H9 (cell line): Measurements from ENCODE around the gene TBC1D17. TPM values are rescaled to one million over a fixed set of nuclear protein-coding genes. Genes with fewer than 3 reads are reported as not detected.
A peak's percentile ranks its signal among the peaks of the same experiment; 100 is the strongest.

Experiments used
- DNase-seq: peaks from one replicate; pipeline ENCODE4 v3.0.0-alpha.2; 2017
- H2AFZ ChIP-seq: one replicate; pipeline ENCODE4 v1.6.1; 2013; ENCODE audit warnings: mild to moderate bottlenecking, low read length, control low read depth, moderate library complexity
- H2AK5ac ChIP-seq: 2 replicates; pipeline ENCODE4 v1.6.1; 2013; ENCODE audit warnings: low read length, control low read depth, mixed read lengths; ENCODE audit not compliant: insufficient read length
- H2BK120ac ChIP-seq: one replicate; pipeline ENCODE4 v1.6.1; 2013; ENCODE audit warnings: low read depth, mild to moderate bottlenecking, low read length, control low read depth, inconsistent platforms; ENCODE audit not compliant: poor library complexity, severe bottlenecking
- H2BK12ac ChIP-seq: 2 replicates; pipeline ENCODE4 v1.6.1; 2013; ENCODE audit warnings: low read length, control low read depth, mixed read lengths, low read depth; ENCODE audit not compliant: insufficient read length
- H2BK15ac ChIP-seq: 2 replicates; pipeline ENCODE4 v1.6.1; 2013; ENCODE audit warnings: low read depth, low read length, control low read depth
- H2BK20ac ChIP-seq: one replicate; pipeline ENCODE4 v1.6.1; 2013; ENCODE audit warnings: low read depth, mild to moderate bottlenecking, low read length, control low read depth, inconsistent platforms; ENCODE audit not compliant: poor library complexity, severe bottlenecking
- H2BK5ac ChIP-seq: 2 replicates; pipeline ENCODE4 v1.6.1; 2013; ENCODE audit warnings: low read length, control low read depth, mixed read lengths; ENCODE audit not compliant: insufficient read length
- H3K14ac ChIP-seq: 2 replicates; pipeline ENCODE4 v1.6.1; 2013; ENCODE audit warnings: low read length, control low read depth; ENCODE audit not compliant: insufficient read depth
- H3K18ac ChIP-seq: 2 replicates; pipeline ENCODE4 v1.6.1; 2013; ENCODE audit warnings: low read depth, mild to moderate bottlenecking, mixed read lengths, low read length, control low read depth; ENCODE audit not compliant: insufficient read length
- H3K23ac ChIP-seq: 2 replicates; pipeline ENCODE4 v1.6.1; 2013; ENCODE audit warnings: low read length, control low read depth, mixed read lengths, low read depth; ENCODE audit not compliant: insufficient read length
- H3K23me2 ChIP-seq: 2 replicates; pipeline ENCODE4 v1.6.1; 2013; ENCODE audit warnings: low read depth, mild to moderate bottlenecking, mixed read lengths, low read length, control low read depth; ENCODE audit not compliant: insufficient read length, poor library complexity, severe bottlenecking
- H3K27ac ChIP-seq: 2 replicates; pipeline ENCODE4 v1.5.1; 2013; ENCODE audit warnings: low read length, control low read depth, mixed read lengths, low read depth; ENCODE audit not compliant: insufficient read length
- H3K27me3 ChIP-seq: 2 replicates; pipeline ENCODE4 v1.6.1; 2013; ENCODE audit warnings: low read length, control low read depth, inconsistent platforms; ENCODE audit not compliant: insufficient read depth
- H3K4ac ChIP-seq: 2 replicates; pipeline ENCODE4 v1.6.1; 2013; ENCODE audit warnings: low read depth, mild to moderate bottlenecking, control low read depth, inconsistent platforms, low read length, moderate library complexity
- H3K4me1 ChIP-seq: 2 replicates; pipeline ENCODE4 v1.6.1; 2013; ENCODE audit warnings: low read length, control low read depth, inconsistent platforms; ENCODE audit not compliant: insufficient read depth
- H3K4me2 ChIP-seq: 2 replicates; pipeline ENCODE4 v1.6.1; 2013; ENCODE audit warnings: low read length, control low read depth, mixed read lengths; ENCODE audit not compliant: insufficient read length, insufficient read depth
- H3K56ac ChIP-seq: 2 replicates; pipeline ENCODE4 v1.6.1; 2013; ENCODE audit warnings: low read depth, mild to moderate bottlenecking, mixed read lengths, low read length, control low read depth; ENCODE audit not compliant: insufficient read length
- H3K79me1 ChIP-seq: 2 replicates; pipeline ENCODE4 v1.6.1; 2013; ENCODE audit warnings: low read depth, mild to moderate bottlenecking, moderate library complexity, low read length, control low read depth, inconsistent platforms; ENCODE audit not compliant: insufficient read depth, poor library complexity, severe bottlenecking
- H3K79me2 ChIP-seq: 2 replicates; pipeline ENCODE4 v1.6.1; 2013; ENCODE audit warnings: low read length, control low read depth, inconsistent platforms; ENCODE audit not compliant: insufficient read depth
- H3K9ac ChIP-seq: 2 replicates; pipeline ENCODE4 v1.6.1; 2013; ENCODE audit warnings: low read length, control low read depth, mixed read lengths; ENCODE audit not compliant: insufficient read length; ENCODE audit errors: extremely low read depth
- H3K9me3 ChIP-seq: one replicate; pipeline ENCODE4 v1.6.1; 2013; ENCODE audit warnings: low read depth, low read length, inconsistent platforms; ENCODE audit not compliant: control insufficient read depth
- H3T11ph ChIP-seq: one replicate; pipeline ENCODE4 v1.6.1; 2013; ENCODE audit warnings: mild to moderate bottlenecking, low read length, control low read depth, inconsistent platforms
- H4K20me1 ChIP-seq: one replicate; pipeline ENCODE4 v1.6.1; 2013; ENCODE audit not compliant: control insufficient read depth, insufficient read length, insufficient read depth
- H4K5ac ChIP-seq: 2 replicates; pipeline ENCODE4 v1.6.1; 2013; ENCODE audit warnings: low read depth, mild to moderate bottlenecking, mixed read lengths, low read length, control low read depth; ENCODE audit not compliant: insufficient read length
- H4K8ac ChIP-seq: replicated peaks from 2 replicates; pipeline ENCODE4 v1.6.1; 2013; ENCODE audit warnings: low read length, control low read depth, mixed read lengths, low read depth; ENCODE audit not compliant: insufficient read length
- H4K91ac ChIP-seq: 2 replicates; pipeline ENCODE4 v1.6.1; 2013; ENCODE audit warnings: low read depth, mild to moderate bottlenecking, moderate library complexity, mixed read lengths, low read length, control low read depth; ENCODE audit not compliant: insufficient read length
- H3K27ac Mint-ChIP-seq, 3 experiments: 2 replicates in 2 of 3; 3 replicates in 1 of 3; pipeline ENCODE4 v1.8.0; 2020 to 2021; ENCODE audit warnings: mixed read lengths in 3 of 3, mild to moderate bottlenecking in 1 of 3, moderate library complexity in 1 of 3
- H3K27me3 Mint-ChIP-seq: 2 replicates; pipeline ENCODE4 v1.8.0; 2021; ENCODE audit warnings: low read depth, mild to moderate bottlenecking, moderate library complexity, mixed read lengths
- H3K36me3 Mint-ChIP-seq, 3 experiments: 2 replicates in 2 of 3; 3 replicates in 1 of 3; pipeline ENCODE4 v1.8.0; 2020 to 2021; ENCODE audit warnings: low read depth in 3 of 3, mixed read lengths in 3 of 3; ENCODE audit not compliant: insufficient read depth in 1 of 3
- H3K4me1 Mint-ChIP-seq, 2 experiments: 2 replicates each; pipeline ENCODE4 v1.8.0; 2020; ENCODE audit warnings: mixed read lengths in 2 of 2
- H3K4me3 Mint-ChIP-seq, 2 experiments: 2 replicates in 1 of 2; 3 replicates in 1 of 2; pipeline ENCODE4 v1.8.0; 2020 to 2021; ENCODE audit warnings: mild to moderate bottlenecking in 2 of 2, mixed read lengths in 2 of 2, moderate library complexity in 1 of 2
- H3K9me3 Mint-ChIP-seq, 2 experiments: 2 replicates in 1 of 2; 3 replicates in 1 of 2; pipeline ENCODE4 v1.8.0; 2020; ENCODE audit warnings: mild to moderate bottlenecking in 2 of 2, mixed read lengths in 2 of 2, moderate library complexity in 1 of 2
- WGBS: extraction: QIAGEN DNeasy Blood & Tissue Kit; methylation state at CpG from one replicate; pipeline ENCODE4 v1.1.7; 2013; ENCODE audit warnings: missing lambda C conversion rate, low lambda C conversion rate, mixed read lengths; ENCODE audit not compliant: insufficient read length; ENCODE audit errors: extremely low coverage; 5-methylcytosine and 5-hydroxymethylcytosine counted together
- long read RNA-seq: library from polyadenylated mRNA; unstranded; transcript quantifications from one replicate; pipeline ENCODE4 v2.0.0, GENCODE V29; 2020
- total RNA-seq: library from RNA; stranded (reverse); gene quantifications from 2 replicates; pipeline ENCODE4 v1.2.1, GENCODE V29; 2021
- TF ChIP-seq, protein P1 (sequence below): fragments of 200-600 bp; sonication (generic); conservative IDR thresholded peaks from 3 replicates; pipeline ENCODE4 v1.8.0; 2021; ENCODE audit warnings: antibody characterized with exemption, mild to moderate bottlenecking

TBC1D17 gene
- total RNA-seq, result 33.6 and 33.9 TPM in 2 replicates
- long read RNA-seq, transcript TBC1D17-201 (17 exons, 2,366 nt), result major isoform, 82 of 173 reads
- long read RNA-seq, transcript TBC1D17-207 (13 exons, 1,742 nt), result minor isoform, 5 of 173 reads
- long read RNA-seq, partial matches to known transcripts, result 51 of 173 reads
- long read RNA-seq, other reads (novel, unspliced or antisense), result 35 of 173 reads

DNA sequence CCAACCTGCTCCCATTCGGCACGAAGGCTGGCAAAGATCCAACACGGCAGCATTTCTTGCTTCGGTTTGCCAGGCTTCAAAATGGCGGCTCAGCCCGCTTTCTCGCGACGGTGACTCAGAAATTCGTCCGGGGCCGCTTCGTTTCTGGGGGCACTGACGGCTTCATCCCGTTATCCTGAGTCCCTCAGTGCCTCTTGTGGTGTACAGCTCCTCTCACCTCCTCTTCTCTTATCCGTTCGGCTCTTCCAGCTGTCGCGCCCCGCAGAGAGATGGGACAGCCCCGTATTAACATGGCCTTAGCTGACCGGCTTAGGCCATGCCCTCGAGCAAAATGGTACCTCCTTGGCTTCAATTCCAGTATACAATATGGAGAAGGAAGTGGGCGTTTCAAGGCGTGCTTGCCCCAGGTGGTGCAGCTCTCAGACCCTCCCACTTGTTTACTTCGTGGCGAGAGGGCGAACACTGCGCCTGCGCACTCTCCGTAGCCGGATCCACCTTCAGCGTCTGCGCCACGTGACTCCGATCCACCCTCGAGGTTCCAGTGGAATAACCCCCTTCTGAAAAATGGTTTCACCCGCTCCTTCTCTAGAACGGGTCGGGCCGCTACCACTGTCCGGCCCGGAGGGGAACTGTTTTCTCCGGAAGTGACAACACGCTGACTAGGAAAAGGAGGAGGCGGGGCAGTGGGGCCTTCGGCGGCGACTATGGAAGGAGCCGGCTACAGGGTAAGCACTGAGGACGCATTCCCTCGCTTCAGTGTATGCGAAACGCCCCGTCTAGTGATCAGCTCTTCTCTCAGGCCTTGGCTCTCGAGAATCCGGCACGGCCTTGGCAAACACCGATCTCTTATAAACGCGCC lies at the start of gene TBC1D17, which contains the start of gene AKT1S1:
TSS of gene TBC1D17 (plus strand) at position 683 of the 859 bp plus-strand sequence. CDS start at position 705, 22 bp downstream.
TSS of gene AKT1S1 (minus strand) at position 336 of the 859 bp plus-strand sequence. CDS start 4,060 bp downstream, outside the sequence.
- Histone ChIP-seq H2BK120ac (no peak within 1 kb of the TSS), H3K23ac (no peak within 1 kb of the TSS), H3K23me2 (peaks cover 11% of the 10 kb centered on the region), H2AFZ (no peak within 1 kb of the TSS), H2AK5ac (no peak within 1 kb of the TSS), H3T11ph (no peak within 1 kb of the TSS), H3K4me2 (peak within 1 kb of the TSS; percentile 78), H3K4ac (no peak within 1 kb of the TSS; the same call in 1 of the 2 replicates), H3K56ac (peak within 1 kb of the TSS; percentile 56), H4K5ac (peak within 1 kb of the TSS; percentile 64), H3K79me2 (no peaks in the 10 kb centered on the region; the same call in 1 of the 2 replicates), H3K9ac (peak within 1 kb of the TSS; percentile 94), H4K91ac (no peak within 1 kb of the TSS), H3K9me3 (no peaks in the 10 kb centered on the region), H4K8ac (no peak within 1 kb of the TSS), H2BK20ac (no peak within 1 kb of the TSS), H3K79me1 (no peaks in the 10 kb centered on the region), H3K27me3 (no peaks in the 10 kb centered on the region), H3K14ac (peak within 1 kb of the TSS; percentile 92), H4K20me1 (no peaks in the 10 kb centered on the region), H2BK12ac (no peak within 1 kb of the TSS), H2BK5ac (peak within 1 kb of the TSS; percentile 87), H3K4me1 (no peaks in the 10 kb centered on the region), H3K18ac (peak within 1 kb of the TSS; percentile 93), H3K27ac (peak within 1 kb of the TSS; percentile 80), H2BK15ac (no peak within 1 kb of the TSS)
- Mint-ChIP-seq H3K27ac (peak within 1 kb of the TSS in 1 of 3 experiments; percentile 99; a peak in 5 of 7 replicates), H3K4me1 (peaks cover 18 to 28% of the 10 kb centered on the region in 2 experiments), H3K9me3 (no peaks in the 10 kb centered on the region), H3K27me3 (no peaks in the 10 kb centered on the region), H3K36me3 (peaks cover 30 to 38% (median 35%) of the 10 kb centered on the region in 3 experiments), H3K4me3 (no peak within 1 kb of the TSS)
- no CpG with 5 or more reads among the region's 61 CpGs for WGBS
- peak; percentile 99 for DNase-seq
- TF ChIP-seq, protein P1, sequence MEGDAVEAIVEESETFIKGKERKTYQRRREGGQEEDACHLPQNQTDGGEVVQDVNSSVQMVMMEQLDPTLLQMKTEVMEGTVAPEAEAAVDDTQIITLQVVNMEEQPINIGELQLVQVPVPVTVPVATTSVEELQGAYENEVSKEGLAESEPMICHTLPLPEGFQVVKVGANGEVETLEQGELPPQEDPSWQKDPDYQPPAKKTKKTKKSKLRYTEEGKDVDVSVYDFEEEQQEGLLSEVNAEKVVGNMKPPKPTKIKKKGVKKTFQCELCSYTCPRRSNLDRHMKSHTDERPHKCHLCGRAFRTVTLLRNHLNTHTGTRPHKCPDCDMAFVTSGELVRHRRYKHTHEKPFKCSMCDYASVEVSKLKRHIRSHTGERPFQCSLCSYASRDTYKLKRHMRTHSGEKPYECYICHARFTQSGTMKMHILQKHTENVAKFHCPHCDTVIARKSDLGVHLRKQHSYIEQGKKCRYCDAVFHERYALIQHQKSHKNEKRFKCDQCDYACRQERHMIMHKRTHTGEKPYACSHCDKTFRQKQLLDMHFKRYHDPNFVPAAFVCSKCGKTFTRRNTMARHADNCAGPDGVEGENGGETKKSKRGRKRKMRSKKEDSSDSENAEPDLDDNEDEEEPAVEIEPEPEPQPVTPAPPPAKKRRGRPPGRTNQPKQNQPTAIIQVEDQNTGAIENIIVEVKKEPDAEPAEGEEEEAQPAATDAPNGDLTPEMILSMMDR, result no peak
